GM23338 (cell line): ENCODE results near the gene TMED8. TPM values are rescaled to one million over a fixed set of nuclear protein-coding genes. Genes with fewer than 3 reads are reported as not detected.

Source experiments
- ATAC-seq: fragments of 200-7000 bp; cut with Tn5 transposase; 3 replicates; pipeline ENCODE4 v1.9.1; 2020
- DNase-seq: peaks from one replicate; pipeline ENCODE4 v3.0.0-alpha.2; 2015; ENCODE audit warnings: low spot score
- H2AFZ ChIP-seq: fragments of 200-600 bp; sonication (generic); 2 replicates; pipeline ENCODE4 v1.8.0; 2016; ENCODE audit warnings: antibody characterized with exemption, mild to moderate bottlenecking, moderate library complexity
- H3F3A ChIP-seq: fragments of 200-600 bp; sonication (generic); replicated peaks from 2 replicates; pipeline ENCODE4 v1.8.0; 2017; ENCODE audit warnings: antibody characterized with exemption, mixed run types, low read depth
- H3K27ac ChIP-seq: fragments of 200-600 bp; sonication (generic); 2 replicates; pipeline ENCODE4 v1.6.1; 2016; ENCODE audit warnings: low read depth
- H3K27me3 ChIP-seq: fragments of 200-600 bp; sonication (generic); 2 replicates; pipeline ENCODE4 v1.8.0; 2016; ENCODE audit warnings: mild to moderate bottlenecking, mixed run types, moderate library complexity; ENCODE audit not compliant: insufficient read depth
- H3K36me3 ChIP-seq: fragments of 200-600 bp; sonication (generic); 2 replicates; pipeline ENCODE4 v1.8.0; 2016; ENCODE audit warnings: mild to moderate bottlenecking; ENCODE audit not compliant: insufficient read depth
- H3K4me1 ChIP-seq: fragments of 200-600 bp; sonication (generic); 2 replicates; pipeline ENCODE4 v1.8.0; 2016; ENCODE audit warnings: mild to moderate bottlenecking, moderate library complexity; ENCODE audit not compliant: insufficient read depth
- H3K4me2 ChIP-seq: fragments of 200-600 bp; sonication (generic); 2 replicates; pipeline ENCODE4 v1.7.1; 2017; ENCODE audit warnings: mixed run types
- H3K4me3 ChIP-seq: fragments of 200-600 bp; sonication (generic); 2 replicates; pipeline ENCODE4 v1.6.1; 2016; ENCODE audit warnings: mixed run types
- H3K79me2 ChIP-seq: fragments of 200-600 bp; sonication (generic); replicated peaks from 2 replicates; pipeline ENCODE4 v1.8.0; 2017; ENCODE audit warnings: mild to moderate bottlenecking; ENCODE audit not compliant: insufficient read depth
- H3K9me2 ChIP-seq: fragments of 200-600 bp; sonication (generic); 2 replicates; pipeline ENCODE4 v1.8.0; 2017; ENCODE audit not compliant: insufficient read depth
- H4K20me1 ChIP-seq: fragments of 200-600 bp; sonication (generic); replicated peaks from 2 replicates; pipeline ENCODE4 v1.8.0; 2017; ENCODE audit warnings: mild to moderate bottlenecking; ENCODE audit not compliant: insufficient read depth
- H3K27ac Mint-ChIP-seq: 2 replicates; pipeline ENCODE4 v1.8.0; 2020; ENCODE audit warnings: inconsistent platforms, mild to moderate bottlenecking, moderate library complexity, mixed read lengths
- H3K27me3 Mint-ChIP-seq: 3 replicates; pipeline ENCODE4 v1.8.0; 2022; ENCODE audit warnings: low read depth, mild to moderate bottlenecking, moderate library complexity, mixed read lengths, inconsistent platforms; ENCODE audit not compliant: insufficient read depth, poor library complexity
- H3K36me3 Mint-ChIP-seq: 3 replicates; pipeline ENCODE4 v1.8.0; 2021; ENCODE audit warnings: low read depth, mild to moderate bottlenecking, inconsistent platforms, moderate library complexity, mixed read lengths
- H3K4me1 Mint-ChIP-seq: 3 replicates; pipeline ENCODE4 v1.8.0; 2020; ENCODE audit warnings: mild to moderate bottlenecking, inconsistent platforms, mixed read lengths
- H3K4me3 Mint-ChIP-seq: 3 replicates; pipeline ENCODE4 v1.8.0; 2021; ENCODE audit warnings: moderate library complexity, mild to moderate bottlenecking, inconsistent platforms, mixed read lengths
- H3K9me3 Mint-ChIP-seq: 3 replicates; pipeline ENCODE4 v1.8.0; 2020; ENCODE audit warnings: moderate library complexity, mild to moderate bottlenecking, inconsistent platforms, mixed read lengths
- POLR2AphosphoS5 ChIP-seq: IDR thresholded peaks from 2 replicates; pipeline ENCODE4 v1.6.1; 2016; ENCODE audit warnings: antibody characterized with exemption, low read depth
- REST ChIP-seq: IDR thresholded peaks from one replicate; pipeline ENCODE4 v1.6.1; 2018; ENCODE audit warnings: antibody characterized with exemption; ENCODE audit not compliant: unreplicated experiment
- STAT1 ChIP-seq: IDR thresholded peaks from one replicate; pipeline ENCODE4 v1.6.1; 2016; ENCODE audit warnings: antibody characterized with exemption; ENCODE audit not compliant: unreplicated experiment
- ZNF331 ChIP-seq: fragments of 250-450 bp; sonication (Bioruptor Pico); IDR thresholded peaks from 2 replicates; pipeline ENCODE4 v1.5.0; 2020; ENCODE audit warnings: low read depth, mild to moderate bottlenecking, moderate library complexity
- polyA plus RNA-seq: library from polyadenylated mRNA; unstranded; fragments of >200 nt; fragmentation: Nextera tagmentation; extraction: Ambion mirVana; gene quantifications from 2 replicates; pipeline ENCODE4 v1.2.1, GENCODE V29; 2016
- total RNA-seq: library from RNA; depleted of rRNA; stranded (reverse); fragments of >200 nt; shearing (Covaris generic); gene quantifications from 2 replicates; pipeline ENCODE4 v1.2.3, GENCODE V29; 2014

Gene TMED8
- total and polyA plus RNA-seq, 2 experiments from 2014 or later, result 4.3 to 13.8 TPM

- no peak for ATAC-seq
- Histone ChIP-seq H3K4me3 (no peak overlapping the region), H3K79me2 (0 out of 2 replicates have a peak, but pooled peaks cover 4% of the 10 kb centered on the region), H3K36me3 (no peaks in the 10 kb centered on the region; the same call in 1 of the 2 replicates), H3K4me2 (no peak overlapping the region), H4K20me1 (no peaks in the 10 kb centered on the region; the same call in 1 of the 2 replicates), H3K9me2 (no peaks in the 10 kb centered on the region), H3K4me1 (no peaks in the 10 kb centered on the region), H2AFZ (no peak overlapping the region), H3K27me3 (no peaks in the 10 kb centered on the region), H3F3A (no peaks in the 10 kb centered on the region; the same call in 1 of the 2 replicates), H3K27ac (0 out of 2 replicates have a peak overlapping the region, but pooled peaks have one; percentile 39)
- DNase-seq, result no peak
- H3K27me3 Mint-ChIP-seq, result peaks cover 2% of the 10 kb centered on the region
- peaks cover 4% of the 10 kb centered on the region; the same call in 1 of the 3 replicates for H3K4me1 Mint-ChIP-seq
- TF ChIP-seq ZNF331 (CRISPR knock-in tag) (no peak), POLR2AphosphoS5 (no peak)
- no peaks in the 10 kb centered on the region for H3K9me3 Mint-ChIP-seq
- H3K36me3 Mint-ChIP-seq, result no peaks in the 10 kb centered on the region; the same call in 2 of the 3 replicates
- no peak overlapping the region for H3K27ac Mint-ChIP-seq
- H3K4me3 Mint-ChIP-seq, result no peak overlapping the region
Observed at GRCh38 chr14:77306416-77306815, 70.5 kb downstream of the TMED8 start.

- no peak for TF ChIP-seq STAT1
- no peak for TF ChIP-seq POLR2AphosphoS5
- no peak for TF ChIP-seq REST
- H3K9me2 ChIP-seq, result no peaks in the 10 kb centered on the region
Observed at GRCh38 chr14:77305696-77306095, 71.2 kb downstream of the TMED8 start.

More at GRCh38 chr14:77305696-77306095, 71.2 kb downstream of the TMED8 start:
- H3K27me3 Mint-ChIP-seq, result peaks cover 2% of the 10 kb centered on the region
- Histone ChIP-seq H3F3A (no peaks in the 10 kb centered on the region; the same call in 1 of the 2 replicates), H3K27ac (no peak overlapping the region), H3K4me1 (no peaks in the 10 kb centered on the region), H2AFZ (no peak overlapping the region), H3K79me2 (0 out of 2 replicates have a peak, but pooled peaks cover under 1% of the 10 kb centered on the region), H3K4me3 (no peak overlapping the region), H4K20me1 (no peaks in the 10 kb centered on the region; the same call in 1 of the 2 replicates), H3K36me3 (no peaks in the 10 kb centered on the region; the same call in 1 of the 2 replicates), H3K27me3 (no peaks in the 10 kb centered on the region), H3K4me2 (no peak overlapping the region)
- no peak for DNase-seq
- H3K36me3 Mint-ChIP-seq, result no peaks in the 10 kb centered on the region; the same call in 2 of the 3 replicates
- peaks cover 6% of the 10 kb centered on the region; the same call in 2 of the 3 replicates for H3K4me1 Mint-ChIP-seq
- no peak overlapping the region for H3K4me3 Mint-ChIP-seq
- no peaks in the 10 kb centered on the region for H3K9me3 Mint-ChIP-seq
- no peak for ATAC-seq
- no peak overlapping the region for H3K27ac Mint-ChIP-seq
